ENCODE measurements around the gene VPREB3. TPM values are rescaled to one million over a fixed set of nuclear protein-coding genes. Genes with fewer than 3 reads are reported as not detected.
A peak's percentile ranks its signal among the peaks of the same experiment; 100 is the strongest.

Gene VPREB3
- total and polyA plus RNA-seq, 8 donors: 0.34 to 1.4 (median 0.87) TPM; not detected in 3

DNA sequence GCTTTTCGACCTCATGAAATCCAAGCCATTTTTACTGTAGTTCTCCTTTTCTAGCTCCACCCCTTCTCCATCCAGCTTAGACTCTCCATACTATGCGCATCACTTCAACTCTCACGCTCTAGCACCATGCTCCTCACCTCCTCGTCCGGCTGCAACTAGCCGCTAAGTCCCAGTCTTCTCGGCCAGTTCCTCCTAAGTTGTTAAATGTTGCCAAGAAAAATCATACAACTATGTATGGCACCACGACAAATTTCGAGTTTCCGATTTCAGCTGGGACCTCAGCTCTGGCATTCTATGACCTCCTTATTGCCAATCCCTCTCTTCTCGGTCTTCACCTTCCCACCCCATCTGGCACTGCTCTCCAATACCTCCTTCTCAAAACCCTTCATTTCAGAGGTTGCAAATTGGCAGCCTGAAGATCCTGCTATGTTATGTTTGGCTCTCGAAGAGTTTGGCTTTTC, 4.4 kb downstream of the VPREB3 start:
- H3K4me3 ChIP-seq: peak overlapping the region; percentile 62 to 67
- peak overlapping the region in 1 of 2 donors; percentile 89 for H3K27ac ChIP-seq
- TF ChIP-seq, protein P1, sequence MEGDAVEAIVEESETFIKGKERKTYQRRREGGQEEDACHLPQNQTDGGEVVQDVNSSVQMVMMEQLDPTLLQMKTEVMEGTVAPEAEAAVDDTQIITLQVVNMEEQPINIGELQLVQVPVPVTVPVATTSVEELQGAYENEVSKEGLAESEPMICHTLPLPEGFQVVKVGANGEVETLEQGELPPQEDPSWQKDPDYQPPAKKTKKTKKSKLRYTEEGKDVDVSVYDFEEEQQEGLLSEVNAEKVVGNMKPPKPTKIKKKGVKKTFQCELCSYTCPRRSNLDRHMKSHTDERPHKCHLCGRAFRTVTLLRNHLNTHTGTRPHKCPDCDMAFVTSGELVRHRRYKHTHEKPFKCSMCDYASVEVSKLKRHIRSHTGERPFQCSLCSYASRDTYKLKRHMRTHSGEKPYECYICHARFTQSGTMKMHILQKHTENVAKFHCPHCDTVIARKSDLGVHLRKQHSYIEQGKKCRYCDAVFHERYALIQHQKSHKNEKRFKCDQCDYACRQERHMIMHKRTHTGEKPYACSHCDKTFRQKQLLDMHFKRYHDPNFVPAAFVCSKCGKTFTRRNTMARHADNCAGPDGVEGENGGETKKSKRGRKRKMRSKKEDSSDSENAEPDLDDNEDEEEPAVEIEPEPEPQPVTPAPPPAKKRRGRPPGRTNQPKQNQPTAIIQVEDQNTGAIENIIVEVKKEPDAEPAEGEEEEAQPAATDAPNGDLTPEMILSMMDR (IDR thresholded peaks at IDR 0.05): no peak

DNA sequence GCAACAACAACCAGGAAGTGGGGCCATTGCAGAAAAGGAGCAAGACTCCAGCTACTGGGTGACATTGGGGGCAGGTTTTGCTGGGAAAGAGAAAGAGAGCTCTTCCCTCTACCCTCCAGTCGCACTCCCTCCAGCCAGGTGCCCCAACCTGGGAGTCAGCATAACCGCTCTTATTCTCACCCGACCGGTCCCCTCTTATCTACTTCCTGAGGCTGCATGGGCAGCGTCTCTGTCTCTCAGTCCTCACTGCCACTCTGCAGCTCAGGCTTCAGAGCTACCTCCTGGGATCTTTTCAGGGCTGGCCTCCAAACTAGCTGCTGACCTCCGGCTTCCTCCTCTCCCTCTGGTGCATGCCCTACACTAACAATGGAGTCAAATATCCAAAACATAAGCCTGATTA, 8.4 kb downstream of the VPREB3 start:
- DNase-seq (peak in 1 of 4 donors; percentile 53), ATAC-seq (no peak)
- TF ChIP-seq, protein P1 (IDR thresholded peaks at IDR 0.05): no peak
- intact Hi-C loops (cut with DNase I): no loop called here
- Histone ChIP-seq H3K36me3 (peaks cover 0 to 41% of the 10 kb centered on the region in 2 donors), H3K27ac (no peak overlapping the region), H3K4me1 (peaks cover 7 to 13% of the 10 kb centered on the region in 2 donors), H3K9me3 (no peaks in the 10 kb centered on the region), H3K27me3 (no peaks in the 10 kb centered on the region), H3K4me3 (no peak overlapping the region)

More for the DNA sequence above, 4.4 kb downstream of the VPREB3 start:
- intact Hi-C loops (cut with DNase I): no loop called here
- Histone ChIP-seq H3K36me3 (peaks cover 0 to 3% of the 10 kb centered on the region in 2 donors), H3K27me3 (no peaks in the 10 kb centered on the region), H3K4me1 (peaks cover 7 to 13% of the 10 kb centered on the region in 2 donors), H3K9me3 (no peaks in the 10 kb centered on the region)
- ATAC-seq (no peak), DNase-seq (no peak)

DNA sequence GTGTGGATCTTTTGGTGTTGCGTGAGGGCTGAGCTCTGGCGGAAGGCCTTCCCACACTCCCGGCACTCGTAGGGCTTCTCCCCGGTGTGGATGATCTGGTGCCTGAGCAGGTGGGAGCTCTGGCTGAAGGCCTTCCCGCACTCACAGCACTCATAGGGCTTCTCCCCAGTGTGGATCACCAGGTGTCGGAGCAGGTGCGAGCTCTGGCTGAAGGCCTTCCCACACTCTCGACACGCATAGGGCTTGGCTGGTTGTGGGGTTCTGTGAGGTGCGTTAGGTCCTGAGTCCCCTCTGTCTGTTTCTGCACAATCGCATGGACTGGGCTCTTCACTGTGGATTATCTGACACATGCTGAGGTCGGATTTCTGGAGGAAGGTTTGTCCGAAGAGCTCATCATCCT, 9.7 kb downstream of the VPREB3 start:
- ATAC-seq: no peak
- Histone ChIP-seq H3K27ac (no peak overlapping the region), H3K36me3 (peaks cover 0 to 41% of the 10 kb centered on the region in 2 donors), H3K9me3 (no peaks in the 10 kb centered on the region), H3K4me1 (peaks cover 0 to under 1% of the 10 kb centered on the region in 2 donors), H3K4me3 (no peak overlapping the region), H3K27me3 (no peaks in the 10 kb centered on the region)
- intact Hi-C loops (cut with DNase I): no loop called here
- no peak for DNase-seq
- TF ChIP-seq, protein P1 (IDR thresholded peaks at IDR 0.05): no peak

DNA sequence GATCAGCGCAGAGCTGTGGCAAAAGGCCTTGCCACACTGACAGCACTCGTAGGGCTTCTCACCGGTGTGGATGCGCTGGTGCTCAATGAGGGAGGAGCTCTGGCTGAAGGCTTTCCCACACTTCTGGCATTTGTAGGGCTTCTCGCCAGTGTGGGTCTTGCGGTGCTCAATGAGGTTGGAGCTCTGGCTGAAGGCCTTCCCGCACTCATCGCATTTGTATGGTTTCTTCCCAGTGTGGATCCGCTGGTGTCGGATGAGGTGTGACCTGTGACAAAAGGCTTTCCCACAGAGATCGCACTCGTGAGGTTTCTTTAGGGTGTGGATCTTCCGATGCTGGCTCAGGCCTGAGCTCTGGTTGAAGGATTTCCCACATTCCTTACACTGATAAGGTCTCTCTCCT, 10.2 kb downstream of the VPREB3 start:
- peaks cover 0 to 41% of the 10 kb centered on the region in 2 donors for H3K36me3 ChIP-seq
- no peaks in the 10 kb centered on the region for H3K9me3 ChIP-seq
- intact Hi-C loops (cut with DNase I): no loop called here
- H3K27me3 ChIP-seq: no peaks in the 10 kb centered on the region
- DNase-seq (no peak), ATAC-seq (no peak)
- no peak overlapping the region for H3K4me3 ChIP-seq
- TF ChIP-seq, protein P1 (IDR thresholded peaks at IDR 0.05): no peak
- H3K27ac ChIP-seq: no peak overlapping the region
- H3K4me1 ChIP-seq: no peaks in the 10 kb centered on the region

DNA sequence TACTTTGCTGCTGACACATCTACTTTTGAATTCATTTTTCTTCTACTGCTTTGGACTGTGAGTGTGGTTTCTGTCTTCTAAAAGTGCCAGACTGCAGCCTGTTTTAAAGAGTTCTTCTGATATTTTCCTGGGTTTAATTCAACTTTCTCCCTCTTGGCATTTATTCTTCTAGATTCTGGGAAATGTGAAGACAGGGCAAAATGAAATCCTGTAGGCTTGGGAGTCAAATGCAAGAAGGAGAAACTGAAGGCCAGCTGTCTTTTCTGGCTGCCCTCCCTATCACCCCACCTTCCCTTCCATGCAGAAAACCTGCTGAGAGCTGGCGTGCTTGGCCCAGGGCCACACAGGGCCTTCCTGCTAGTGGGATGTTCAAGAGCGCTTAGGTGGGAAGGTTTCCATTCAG, 10.9 kb downstream of the VPREB3 start:
- no peak for ATAC-seq
- Histone ChIP-seq H3K27ac (no peak overlapping the region), H3K36me3 (peaks cover 0 to 41% of the 10 kb centered on the region in 2 donors), H3K4me1 (no peaks in the 10 kb centered on the region), H3K9me3 (no peaks in the 10 kb centered on the region), H3K4me3 (no peak overlapping the region), H3K27me3 (no peaks in the 10 kb centered on the region)
- TF ChIP-seq, protein P1 (IDR thresholded peaks at IDR 0.05): no peak
- intact Hi-C loops (cut with DNase I): no loop called here
- DNase-seq: no peak
